ENCODE data around the gene TLR10.

GRCh38 chr4:38821739-38822138, 38.9 kb upstream of the TLR10 start:
- TF ChIP-seq, protein P1, sequence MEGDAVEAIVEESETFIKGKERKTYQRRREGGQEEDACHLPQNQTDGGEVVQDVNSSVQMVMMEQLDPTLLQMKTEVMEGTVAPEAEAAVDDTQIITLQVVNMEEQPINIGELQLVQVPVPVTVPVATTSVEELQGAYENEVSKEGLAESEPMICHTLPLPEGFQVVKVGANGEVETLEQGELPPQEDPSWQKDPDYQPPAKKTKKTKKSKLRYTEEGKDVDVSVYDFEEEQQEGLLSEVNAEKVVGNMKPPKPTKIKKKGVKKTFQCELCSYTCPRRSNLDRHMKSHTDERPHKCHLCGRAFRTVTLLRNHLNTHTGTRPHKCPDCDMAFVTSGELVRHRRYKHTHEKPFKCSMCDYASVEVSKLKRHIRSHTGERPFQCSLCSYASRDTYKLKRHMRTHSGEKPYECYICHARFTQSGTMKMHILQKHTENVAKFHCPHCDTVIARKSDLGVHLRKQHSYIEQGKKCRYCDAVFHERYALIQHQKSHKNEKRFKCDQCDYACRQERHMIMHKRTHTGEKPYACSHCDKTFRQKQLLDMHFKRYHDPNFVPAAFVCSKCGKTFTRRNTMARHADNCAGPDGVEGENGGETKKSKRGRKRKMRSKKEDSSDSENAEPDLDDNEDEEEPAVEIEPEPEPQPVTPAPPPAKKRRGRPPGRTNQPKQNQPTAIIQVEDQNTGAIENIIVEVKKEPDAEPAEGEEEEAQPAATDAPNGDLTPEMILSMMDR (IDR thresholded peaks at IDR 0.05): no peak
- no peak for TF ChIP-seq POLR2A (IDR thresholded peaks at IDR 0.05)

Data from breast epithelium (tissue), 3 donors.